Liver (tissue), 9 donors: ENCODE results near the gene RALGPS2. TPM values are rescaled to one million over a fixed set of nuclear protein-coding genes. Genes with fewer than 3 reads are reported as not detected.

ENCODE experiments used
- DNase-seq: peaks from one replicate; pipeline ENCODE4 v3.0.0-alpha.2; 2017; ENCODE audit warnings: low spot score
- H3K27ac ChIP-seq, 2 donors: one replicate each; pipeline ENCODE4 v1.7.0; 2013; ENCODE audit warnings: inconsistent platforms in 2 of 2, low read length in 2 of 2, control low read depth in 1 of 2, low read depth in 1 of 2, mild to moderate bottlenecking in 1 of 2
- H3K27me3 ChIP-seq, 4 donors: one replicate each; pipeline versions ENCODE4 v1.6.1 to v1.7.0; 2013; ENCODE audit warnings: low read length in 3 of 4, inconsistent platforms in 1 of 4, mild to moderate bottlenecking in 1 of 4, moderate library complexity in 1 of 4; ENCODE audit not compliant: control insufficient read depth in 4 of 4, insufficient read depth in 4 of 4
- H3K36me3 ChIP-seq, 4 donors: one replicate each; pipeline versions ENCODE4 v1.6.1 to v1.7.0; 2013; ENCODE audit warnings: low read length in 3 of 4, mild to moderate bottlenecking in 3 of 4, low read depth in 1 of 4, moderate library complexity in 1 of 4; ENCODE audit not compliant: control insufficient read depth in 4 of 4, insufficient read depth in 3 of 4
- H3K4me1 ChIP-seq, 4 donors: one replicate each; pipeline versions ENCODE4 v1.6.1 to v1.7.0; 2013; ENCODE audit warnings: low read length in 3 of 4, mild to moderate bottlenecking in 3 of 4, moderate library complexity in 1 of 4; ENCODE audit not compliant: control insufficient read depth in 4 of 4, insufficient read depth in 4 of 4
- H3K4me3 ChIP-seq, 3 donors: one replicate each; pipeline versions ENCODE4 v1.6.1 to v1.7.0; 2013; ENCODE audit warnings: low read length in 3 of 3, control low read depth in 1 of 3, low read depth in 1 of 3, mild to moderate bottlenecking in 1 of 3
- H3K9ac ChIP-seq, 2 donors: one replicate each; pipeline ENCODE4 v1.7.0; 2013; ENCODE audit warnings: low read length in 2 of 2, mild to moderate bottlenecking in 2 of 2, moderate library complexity in 2 of 2, control low read depth in 1 of 2, low read depth in 1 of 2
- H3K9me3 ChIP-seq, 4 donors: one replicate each; pipeline versions ENCODE4 v1.6.1 to v1.7.0; 2013; ENCODE audit warnings: low read length in 3 of 4; ENCODE audit not compliant: control insufficient read depth in 4 of 4
- FOXA1 ChIP-seq: IDR thresholded peaks from 2 replicates; pipeline ENCODE4 v1.6.1; 2016; ENCODE audit warnings: antibody characterized with exemption
- FOXA2 ChIP-seq: IDR thresholded peaks from 2 replicates; pipeline ENCODE4 v1.6.1; 2016; ENCODE audit warnings: antibody characterized with exemption
- GABPA ChIP-seq, 2 donors: IDR thresholded peaks in 1 of 2; conservative IDR thresholded peaks in 1 of 2; 2 replicates each; pipeline ENCODE4 v1.6.1; 2016; ENCODE audit warnings: antibody characterized with exemption in 2 of 2, mild to moderate bottlenecking in 1 of 2, moderate library complexity in 1 of 2
- HNF4A ChIP-seq, 2 donors: conservative IDR thresholded peaks; 2 replicates each; pipeline ENCODE4 v1.6.1; 2016; ENCODE audit warnings: antibody characterized with exemption in 2 of 2, mild to moderate bottlenecking in 2 of 2
- JUND ChIP-seq, 2 donors: IDR thresholded peaks; 2 replicates each; pipeline ENCODE4 v1.6.1; 2016; ENCODE audit warnings: antibody characterized with exemption in 2 of 2
- NR2F2 ChIP-seq: IDR thresholded peaks from 2 replicates; pipeline ENCODE4 v1.6.1; 2016; ENCODE audit warnings: antibody characterized with exemption
- RAD21 ChIP-seq, 2 donors: IDR thresholded peaks; 2 replicates each; pipeline ENCODE4 v1.6.1; 2016; ENCODE audit warnings: antibody characterized with exemption in 2 of 2, mild to moderate bottlenecking in 2 of 2
- SP1 ChIP-seq: IDR thresholded peaks from 2 replicates; pipeline ENCODE4 v1.6.1; 2018; ENCODE audit warnings: antibody characterized with exemption, mild to moderate bottlenecking
- TAF1 ChIP-seq: conservative IDR thresholded peaks from 2 replicates; pipeline ENCODE4 v1.6.1; 2016; ENCODE audit warnings: antibody characterized with exemption, mild to moderate bottlenecking
- WGBS: extraction: QIAGEN DNeasy Blood & Tissue Kit; methylation state at CpG from one replicate; pipeline ENCODE4 v1.1.7; 2013; 5-methylcytosine and 5-hydroxymethylcytosine counted together
- polyA plus RNA-seq, 2 donors: library from polyadenylated mRNA; stranded (reverse) in 1 of 2; unstranded in 1 of 2; fragments of 200-250 nt in 1 of 2; fragments of >200 nt in 1 of 2; fragmentation: Nextera tagmentation in 1 of 2; extraction: Ambion mirVana in 1 of 2; gene quantifications; one replicate each; pipeline versions ENCODE4 v1.2.1 to v1.2.3, GENCODE V29; 2013 to 2015
- total RNA-seq, 2 donors: library from RNA; depleted of rRNA; stranded (reverse); fragments of >200 nt; gene quantifications; one replicate each; pipeline ENCODE4 v1.2.3, GENCODE V29; 2014
- TF ChIP-seq, protein P1 (sequence below): IDR thresholded peaks from 2 replicates; pipeline ENCODE4 v1.6.1; 2016; ENCODE audit warnings: antibody characterized with exemption, mild to moderate bottlenecking
- TF ChIP-seq, protein P2 (sequence below): IDR thresholded peaks from 2 replicates; pipeline ENCODE4 v1.6.1; 2016; ENCODE audit warnings: antibody characterized with exemption
- TF ChIP-seq, protein P3 (sequence below): IDR thresholded peaks from 2 replicates; pipeline ENCODE4 v1.6.1; 2016; ENCODE audit warnings: antibody characterized with exemption
- donor health status: healthy.
- donor health status: healthy.
- donor health status: healthy.
- donor health status: healthy.
- donor health status: healthy.

RALGPS2 gene
- total and polyA plus RNA-seq, 4 donors = 8.1 to 39.2 (median 16.9) TPM

DNA sequence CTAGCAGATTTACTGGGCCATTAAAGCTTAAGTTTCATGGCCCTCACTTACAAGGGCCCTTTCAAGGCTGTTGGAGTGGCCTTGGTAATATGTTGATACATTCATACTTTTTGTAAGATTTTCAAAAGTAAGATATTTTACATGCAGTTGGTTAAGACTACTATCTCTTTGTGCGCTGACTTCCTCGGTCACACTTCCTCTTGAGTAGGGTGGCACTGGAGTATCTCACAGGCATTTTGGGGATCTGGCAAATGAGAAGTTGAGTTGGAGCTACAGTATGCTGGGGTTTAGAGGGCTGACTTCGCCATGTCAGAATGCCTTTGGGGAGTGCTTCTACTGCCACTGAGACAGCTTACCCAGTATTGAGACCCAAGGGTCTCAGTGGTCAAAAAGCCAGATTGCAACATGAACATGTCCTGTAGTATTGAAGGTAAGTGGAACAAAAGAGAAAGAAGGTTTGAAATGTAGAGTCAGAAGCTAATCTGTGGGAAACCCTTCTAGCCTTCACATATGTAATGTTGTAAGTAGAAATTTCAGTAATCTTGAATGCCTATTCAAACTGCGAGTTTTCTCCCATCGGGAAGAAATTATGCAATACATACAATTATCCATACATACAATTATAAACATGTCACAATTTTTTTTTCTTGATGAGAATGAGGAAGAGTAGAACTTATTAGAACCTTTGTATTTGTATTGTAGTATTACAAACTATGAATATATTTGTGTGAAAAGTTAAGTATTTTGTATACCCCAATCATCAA, 32.3 kb upstream of the RALGPS2 start:
- Histone ChIP-seq H3K4me3 (no peak overlapping the region), H3K36me3 (no peaks in the 10 kb centered on the region), H3K9me3 (no peaks in the 10 kb centered on the region), H3K27ac (no peak overlapping the region), H3K27me3 (no peaks in the 10 kb centered on the region), H3K9ac (no peak overlapping the region), H3K4me1 (peaks cover 0 to under 1% (median 0%) of the 10 kb centered on the region in 4 donors)
- no peak for TF ChIP-seq NR2F2
- no peak for TF ChIP-seq HNF4A (conservative IDR thresholded peaks at IDR 0.05)
- no peak for TF ChIP-seq TAF1
- TF ChIP-seq SP1 = no peak
- TF ChIP-seq, protein P1, sequence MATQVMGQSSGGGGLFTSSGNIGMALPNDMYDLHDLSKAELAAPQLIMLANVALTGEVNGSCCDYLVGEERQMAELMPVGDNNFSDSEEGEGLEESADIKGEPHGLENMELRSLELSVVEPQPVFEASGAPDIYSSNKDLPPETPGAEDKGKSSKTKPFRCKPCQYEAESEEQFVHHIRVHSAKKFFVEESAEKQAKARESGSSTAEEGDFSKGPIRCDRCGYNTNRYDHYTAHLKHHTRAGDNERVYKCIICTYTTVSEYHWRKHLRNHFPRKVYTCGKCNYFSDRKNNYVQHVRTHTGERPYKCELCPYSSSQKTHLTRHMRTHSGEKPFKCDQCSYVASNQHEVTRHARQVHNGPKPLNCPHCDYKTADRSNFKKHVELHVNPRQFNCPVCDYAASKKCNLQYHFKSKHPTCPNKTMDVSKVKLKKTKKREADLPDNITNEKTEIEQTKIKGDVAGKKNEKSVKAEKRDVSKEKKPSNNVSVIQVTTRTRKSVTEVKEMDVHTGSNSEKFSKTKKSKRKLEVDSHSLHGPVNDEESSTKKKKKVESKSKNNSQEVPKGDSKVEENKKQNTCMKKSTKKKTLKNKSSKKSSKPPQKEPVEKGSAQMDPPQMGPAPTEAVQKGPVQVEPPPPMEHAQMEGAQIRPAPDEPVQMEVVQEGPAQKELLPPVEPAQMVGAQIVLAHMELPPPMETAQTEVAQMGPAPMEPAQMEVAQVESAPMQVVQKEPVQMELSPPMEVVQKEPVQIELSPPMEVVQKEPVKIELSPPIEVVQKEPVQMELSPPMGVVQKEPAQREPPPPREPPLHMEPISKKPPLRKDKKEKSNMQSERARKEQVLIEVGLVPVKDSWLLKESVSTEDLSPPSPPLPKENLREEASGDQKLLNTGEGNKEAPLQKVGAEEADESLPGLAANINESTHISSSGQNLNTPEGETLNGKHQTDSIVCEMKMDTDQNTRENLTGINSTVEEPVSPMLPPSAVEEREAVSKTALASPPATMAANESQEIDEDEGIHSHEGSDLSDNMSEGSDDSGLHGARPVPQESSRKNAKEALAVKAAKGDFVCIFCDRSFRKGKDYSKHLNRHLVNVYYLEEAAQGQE = no peak
- TF ChIP-seq, protein P2, sequence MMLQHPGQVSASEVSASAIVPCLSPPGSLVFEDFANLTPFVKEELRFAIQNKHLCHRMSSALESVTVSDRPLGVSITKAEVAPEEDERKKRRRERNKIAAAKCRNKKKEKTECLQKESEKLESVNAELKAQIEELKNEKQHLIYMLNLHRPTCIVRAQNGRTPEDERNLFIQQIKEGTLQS = no peak
- no peak for TF ChIP-seq JUND (IDR thresholded peaks at IDR 0.05)
- no peak for DNase-seq
- 92% methylated on average over 5 of the region's 5 CpGs for WGBS

DNA sequence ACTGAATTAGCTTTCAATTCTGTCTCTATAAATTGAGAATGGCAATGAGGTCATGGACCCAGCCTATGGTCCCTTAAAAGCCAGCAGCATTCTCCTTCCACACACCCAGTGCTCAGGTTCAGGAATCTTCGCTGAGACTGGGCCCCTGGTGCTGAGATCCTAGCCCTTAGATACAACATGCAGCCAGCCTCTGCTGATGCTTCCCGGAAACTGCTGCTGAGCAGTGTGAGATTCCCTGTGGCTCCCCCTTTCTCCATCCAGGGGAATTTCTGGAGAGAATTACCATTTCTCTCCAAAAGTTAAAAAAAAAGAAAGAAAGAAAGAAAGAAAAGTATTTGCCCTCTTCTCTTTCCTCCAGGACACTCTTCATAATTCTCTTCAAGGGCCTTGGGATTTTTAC, 31.7 kb upstream of the RALGPS2 start:
- 84% methylated on average over 2 of the region's 2 CpGs for WGBS
- no peak overlapping the region for H3K27ac ChIP-seq
- DNase-seq = no peak
- H3K4me3 ChIP-seq = no peak overlapping the region
- H3K9me3 ChIP-seq = no peaks in the 10 kb centered on the region
- TF ChIP-seq TAF1 = no peak
- TF ChIP-seq, protein P3, sequence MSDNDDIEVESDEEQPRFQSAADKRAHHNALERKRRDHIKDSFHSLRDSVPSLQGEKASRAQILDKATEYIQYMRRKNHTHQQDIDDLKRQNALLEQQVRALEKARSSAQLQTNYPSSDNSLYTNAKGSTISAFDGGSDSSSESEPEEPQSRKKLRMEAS = no peak
- TF ChIP-seq, protein P1 = no peak
- no peak for TF ChIP-seq HNF4A (conservative IDR thresholded peaks at IDR 0.05)
- TF ChIP-seq FOXA1 = no peak
- TF ChIP-seq FOXA2 = no peak
- peak in 1 of 2 donors; percentile 59 for TF ChIP-seq RAD21 (IDR thresholded peaks at IDR 0.05)
- TF ChIP-seq GABPA (IDR thresholded peaks at IDR 0.05 in 1 of 2, conservative IDR thresholded peaks at IDR 0.05 in 1 of 2) = no peak
- H3K4me1 ChIP-seq = peaks cover 0 to 4% (median 0%) of the 10 kb centered on the region in 4 donors
- H3K9ac ChIP-seq = no peak overlapping the region
- no peaks in the 10 kb centered on the region for H3K27me3 ChIP-seq
- no peaks in the 10 kb centered on the region for H3K36me3 ChIP-seq
